HG03196 (cell line): ENCODE results near the gene MCF2L2.

Experiments
- ATAC-seq: cut with Tn5 transposase; IDR thresholded peaks from one replicate; pipeline ENCODE4 v1.9.1; 2021; ENCODE audit not compliant: unreplicated experiment

The MCF2L2 gene

DNA sequence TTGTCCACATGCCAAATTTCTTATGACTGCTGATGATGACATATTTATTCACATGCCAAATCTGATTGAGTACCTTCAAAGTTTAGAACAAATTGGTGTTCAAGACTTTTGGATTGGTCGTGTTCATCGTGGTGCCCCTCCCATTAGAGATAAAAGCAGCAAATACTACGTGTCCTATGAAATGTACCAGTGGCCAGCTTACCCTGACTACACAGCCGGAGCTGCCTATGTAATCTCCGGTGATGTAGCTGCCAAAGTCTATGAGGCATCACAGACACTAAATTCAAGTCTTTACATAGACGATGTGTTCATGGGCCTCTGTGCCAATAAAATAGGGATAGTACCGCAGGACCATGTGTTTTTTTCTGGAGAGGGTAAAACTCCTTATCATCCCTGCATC, 158.1 kb downstream of the MCF2L2 start:
- ATAC-seq = no peak

DNA sequence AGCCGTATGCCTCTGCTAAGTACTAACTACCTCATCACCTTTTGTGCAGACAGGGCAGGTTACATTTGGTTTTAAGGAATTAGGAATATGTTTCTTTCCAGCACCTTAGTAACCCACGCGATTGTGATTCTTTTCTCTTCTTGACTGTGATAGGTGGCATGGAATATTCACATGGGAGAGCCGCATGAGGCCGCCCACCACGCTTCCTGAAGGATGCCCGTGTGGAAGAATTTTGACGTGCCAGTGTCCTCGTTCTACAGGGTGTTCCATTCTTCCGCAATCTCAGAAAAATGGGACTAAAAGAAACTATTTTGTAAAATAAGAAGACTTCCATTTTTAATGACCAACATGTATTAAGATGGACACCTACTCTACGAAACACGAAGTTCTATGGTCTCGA, 159.1 kb downstream of the MCF2L2 start:
- no peak for ATAC-seq

DNA sequence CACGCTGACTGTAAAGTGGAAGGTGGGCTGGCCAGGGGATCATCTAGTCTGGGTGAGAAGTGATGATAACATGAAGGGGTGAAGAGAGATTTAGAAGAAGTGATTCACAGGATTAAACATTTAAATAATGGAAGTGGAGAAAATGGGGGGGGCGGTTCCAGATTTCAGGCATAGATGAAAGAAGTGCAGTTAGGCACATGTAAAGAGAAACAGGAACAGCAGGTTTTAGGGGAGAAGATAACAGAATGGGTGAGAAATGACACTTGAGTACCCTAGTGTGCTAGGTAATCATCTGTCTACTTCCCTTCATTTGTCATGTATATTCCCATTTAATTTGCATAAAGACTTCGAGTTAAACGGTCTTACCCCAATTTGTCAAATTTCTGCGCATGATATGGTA, 160.1 kb downstream of the MCF2L2 start:
- ATAC-seq = no peak

DNA sequence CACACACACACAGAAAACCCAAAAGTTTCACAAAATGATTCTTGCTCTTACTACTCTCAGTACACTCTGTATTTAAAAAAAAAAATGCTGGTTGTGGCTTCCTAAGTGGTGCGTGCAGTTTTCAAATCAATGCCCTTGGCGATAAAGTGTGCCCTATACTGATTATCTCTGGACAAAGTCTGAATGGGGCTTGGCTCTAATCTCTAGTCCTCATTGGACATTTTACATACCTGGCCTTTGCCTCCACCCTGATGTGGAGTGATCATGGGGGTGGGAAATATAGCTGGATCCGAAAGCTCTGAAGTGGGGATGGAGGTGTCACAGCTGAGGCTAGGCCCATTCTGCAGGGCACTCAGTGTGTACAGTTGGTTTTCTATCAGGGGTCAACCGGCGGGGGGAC, 161.3 kb downstream of the MCF2L2 start:
- no peak for ATAC-seq

DNA sequence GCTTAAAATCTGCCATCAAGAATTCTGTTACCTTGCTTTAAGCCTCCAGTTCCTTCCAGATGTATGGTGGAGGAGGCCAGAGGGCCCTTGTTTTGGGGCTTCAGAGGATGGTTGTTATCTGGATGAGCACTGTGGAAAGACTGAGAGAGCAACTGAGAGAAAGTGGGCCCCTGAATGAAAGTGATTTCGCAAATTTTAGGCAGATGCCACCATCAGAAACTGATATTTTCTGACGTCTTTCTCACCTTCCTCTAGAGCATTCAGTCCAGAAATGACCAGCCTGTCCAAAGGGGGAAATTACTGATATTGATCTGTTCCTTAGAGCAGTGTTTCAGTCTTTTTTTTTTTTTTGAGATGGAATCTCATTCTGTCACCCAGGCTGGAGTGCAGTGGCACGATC, 162.0 kb downstream of the MCF2L2 start:
- no peak for ATAC-seq

DNA sequence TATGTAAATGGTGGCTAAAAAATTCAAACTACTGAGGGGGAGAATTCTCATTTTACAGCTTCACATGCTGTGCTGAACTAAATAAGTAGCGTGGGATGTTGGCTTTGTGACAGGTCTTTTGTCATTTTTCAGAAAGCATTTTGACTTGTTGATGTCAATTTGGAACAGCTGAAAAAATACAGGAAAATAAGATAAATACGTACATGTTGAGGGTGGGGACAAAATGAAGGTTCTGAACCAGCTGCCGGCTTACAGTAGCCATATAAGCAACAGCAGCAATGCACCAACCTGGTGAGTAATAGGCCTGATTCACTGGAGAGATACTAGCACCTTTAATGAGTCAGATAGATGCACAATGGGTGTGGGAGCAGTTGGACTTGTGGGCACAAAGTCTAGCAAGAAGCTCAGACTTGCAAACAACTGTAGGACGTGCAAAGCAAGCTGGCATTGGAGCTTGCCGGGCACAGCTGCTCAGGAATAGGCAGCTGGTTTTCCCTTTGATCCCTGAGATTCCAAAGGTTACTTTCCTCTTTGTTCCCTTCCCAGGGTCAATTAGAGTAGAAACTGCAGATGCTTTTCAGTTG, 162.5 kb downstream of the MCF2L2 start:
- ATAC-seq = no peak

DNA sequence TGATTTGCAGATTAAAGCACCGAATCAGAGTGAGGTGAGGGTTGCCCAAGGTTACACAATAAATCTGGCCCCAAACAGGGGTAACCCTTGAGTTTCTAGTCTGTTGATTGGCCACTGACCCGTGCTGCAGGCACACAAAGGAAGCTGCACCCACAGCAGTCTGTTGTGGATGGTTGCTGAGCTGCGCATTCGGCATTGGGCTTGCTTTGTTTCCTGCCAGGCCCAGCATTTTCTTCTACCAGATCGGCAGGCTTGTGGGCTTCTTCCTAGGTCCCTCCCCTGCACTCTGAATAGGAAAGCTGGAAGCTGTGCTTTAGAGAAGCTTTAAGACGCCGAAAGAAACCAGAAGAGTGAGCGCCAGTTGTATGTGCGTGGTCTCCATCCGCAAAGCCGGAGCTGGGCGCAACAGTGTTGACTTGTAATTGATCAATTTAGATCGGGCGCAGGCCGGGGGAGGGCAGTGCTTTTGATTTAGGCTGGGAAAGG, 163.2 kb downstream of the MCF2L2 start:
- ATAC-seq = no peak

DNA sequence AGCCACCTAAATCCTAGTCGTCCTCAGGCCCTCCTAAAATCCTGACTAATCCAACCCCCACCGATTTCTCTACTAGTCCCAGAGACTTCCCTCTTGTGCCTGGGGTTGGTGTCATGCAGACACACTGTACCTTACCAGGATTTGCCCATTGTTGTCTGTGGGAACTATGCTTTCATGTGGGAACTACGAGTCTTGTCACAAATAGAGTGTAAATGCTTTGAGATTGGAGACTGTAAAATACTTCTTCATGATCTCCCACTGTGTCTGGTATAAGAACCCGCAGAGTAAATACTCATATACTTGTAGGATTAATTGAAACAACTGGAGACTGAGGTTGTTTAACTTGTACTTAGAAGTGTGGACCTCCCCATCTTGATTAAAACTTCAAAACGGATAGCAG, 164.2 kb downstream of the MCF2L2 start:
- ATAC-seq = no peak

DNA sequence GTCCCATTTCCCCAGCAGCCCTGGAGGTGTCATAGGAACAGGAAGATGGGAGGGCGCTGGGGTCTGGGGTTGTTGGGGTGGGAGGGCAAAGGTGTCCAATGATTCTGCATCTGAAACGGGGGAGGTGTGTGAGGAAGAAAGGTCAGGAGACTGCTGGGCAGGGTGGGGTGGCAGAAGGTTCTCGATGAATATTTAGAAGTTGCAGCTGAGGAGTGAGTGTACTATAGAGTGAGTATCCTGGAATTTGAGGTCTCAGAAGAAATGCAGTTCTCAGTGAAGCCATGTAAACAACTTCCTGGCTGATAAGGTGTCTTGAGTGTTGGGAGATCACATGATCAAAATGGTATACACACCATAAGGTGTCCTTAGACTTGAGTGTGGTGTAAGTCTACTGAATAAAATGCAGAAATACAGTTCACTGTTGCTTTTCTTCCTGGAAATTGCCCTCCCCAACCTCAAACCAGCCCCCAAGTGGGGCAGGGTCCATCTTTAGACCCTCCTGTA, 165.5 kb downstream of the MCF2L2 start:
- no peak for ATAC-seq

DNA sequence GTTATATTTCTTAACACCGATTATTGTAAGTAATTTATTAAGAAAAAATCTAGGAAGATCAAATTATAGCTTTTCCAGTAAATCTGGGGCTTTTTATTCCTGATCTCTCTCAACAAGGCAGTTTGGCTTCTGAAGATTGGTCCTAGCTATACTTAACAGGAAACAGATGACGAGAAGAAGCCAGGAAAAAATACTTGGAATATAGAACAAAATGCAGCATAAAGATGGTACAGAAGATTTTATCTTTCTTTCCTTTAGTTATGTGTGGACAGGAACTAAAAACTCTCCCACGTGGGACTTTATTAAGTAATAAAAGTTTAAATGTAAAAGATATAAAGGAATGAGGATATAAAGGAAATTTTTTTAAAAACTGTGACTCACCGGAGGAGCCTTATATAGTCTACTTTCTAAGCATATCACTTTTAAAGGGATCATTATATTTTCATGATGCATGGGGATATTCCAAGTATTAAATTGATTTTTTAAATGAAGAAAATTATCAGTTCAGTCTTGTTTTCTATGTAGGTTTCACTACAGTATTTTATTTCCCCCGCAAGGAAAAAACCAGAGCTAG, 167.2 kb downstream of the MCF2L2 start:
- ATAC-seq = no peak

DNA sequence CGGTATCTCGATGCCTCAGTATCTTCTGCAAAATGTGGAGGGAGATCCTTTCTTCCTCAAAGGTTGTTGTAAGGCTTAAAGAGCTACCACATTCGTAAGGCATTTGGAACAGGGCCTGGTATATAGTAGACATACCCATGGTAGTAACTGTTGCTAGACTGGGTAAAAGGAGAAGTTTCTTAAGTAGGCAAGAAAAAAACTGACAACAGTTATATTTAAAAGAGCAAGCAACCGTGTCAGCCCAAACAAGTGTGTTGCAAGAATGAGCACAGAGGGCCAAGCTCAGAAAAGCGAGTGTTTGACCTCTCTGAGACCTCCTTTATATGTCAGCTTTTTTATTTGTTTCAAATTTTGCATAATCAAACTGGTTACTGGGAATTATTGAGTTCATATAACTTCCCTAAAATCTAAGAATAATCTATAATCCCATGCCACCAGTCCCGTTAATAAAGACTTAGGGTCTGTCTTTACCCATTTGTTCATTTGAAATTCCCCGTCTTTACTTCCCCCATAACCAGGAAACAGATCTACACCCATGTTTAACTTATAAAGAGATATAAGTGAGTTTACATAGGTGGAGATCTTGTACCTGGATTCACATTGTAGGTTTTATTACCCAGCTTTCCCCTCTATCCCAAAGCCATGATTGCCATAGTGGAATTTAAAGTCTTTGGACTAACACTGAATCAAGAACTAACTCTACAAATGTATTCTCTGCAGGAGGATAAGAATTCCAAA, 168.1 kb downstream of the MCF2L2 start:
- no peak for ATAC-seq

DNA sequence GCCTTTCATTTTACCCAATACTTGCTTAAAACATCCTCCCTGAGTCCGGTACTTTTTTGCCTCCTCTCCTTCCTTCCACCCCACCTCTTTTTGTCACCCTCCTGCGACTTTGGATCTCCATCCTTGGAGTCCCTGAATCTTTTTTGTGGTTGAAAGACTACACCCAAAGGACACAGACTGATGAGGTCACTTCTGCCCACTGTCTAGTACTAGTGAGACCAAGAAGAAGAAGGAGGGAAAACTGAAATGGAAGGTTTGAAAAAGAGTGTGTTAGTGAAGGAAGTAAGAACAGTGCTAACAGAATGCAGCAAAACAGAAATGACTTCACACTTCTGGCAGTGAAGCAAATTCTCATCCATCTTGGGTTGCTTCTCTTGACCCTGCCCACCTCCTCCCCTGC, 168.8 kb downstream of the MCF2L2 start:
- no peak for ATAC-seq

DNA sequence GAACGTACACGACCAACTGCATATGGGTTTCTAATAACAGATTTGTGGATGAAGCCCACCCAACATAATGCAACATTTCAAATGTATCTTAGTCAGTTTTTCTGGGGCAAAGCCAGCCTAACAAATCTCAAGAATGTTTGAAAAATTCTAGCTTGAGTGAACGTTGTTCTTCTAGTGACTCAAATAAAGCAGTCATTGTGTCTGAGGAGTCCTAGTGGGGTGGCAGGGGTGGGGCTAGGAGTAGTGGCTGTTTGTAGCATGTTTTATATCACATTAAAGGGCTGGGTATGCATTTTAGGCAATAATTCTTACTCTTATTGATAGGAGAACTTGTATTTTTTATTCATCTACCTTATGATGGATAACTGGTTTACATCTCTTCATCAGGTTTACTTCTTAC, 169.3 kb downstream of the MCF2L2 start:
- no peak for ATAC-seq

DNA sequence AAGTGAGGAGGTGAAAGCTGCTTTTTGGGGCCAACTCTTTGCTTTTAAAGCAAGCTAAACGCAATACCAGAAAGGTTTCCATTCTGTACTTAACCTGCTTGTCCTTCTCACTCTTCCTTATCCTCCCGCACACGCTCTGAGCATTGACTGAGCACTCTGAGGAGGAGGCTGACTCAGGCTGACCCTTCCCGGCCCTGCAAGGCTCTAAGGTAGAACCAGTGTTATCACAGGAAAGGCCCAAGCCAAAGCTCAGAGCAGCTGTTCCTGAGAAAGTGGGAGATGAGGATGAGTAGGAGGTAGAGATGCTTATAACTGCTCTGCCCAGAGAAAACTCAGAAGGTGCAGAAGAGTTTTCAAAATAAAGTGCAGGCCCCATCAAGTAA, 173.1 kb downstream of the MCF2L2 start:
- no peak for ATAC-seq

DNA sequence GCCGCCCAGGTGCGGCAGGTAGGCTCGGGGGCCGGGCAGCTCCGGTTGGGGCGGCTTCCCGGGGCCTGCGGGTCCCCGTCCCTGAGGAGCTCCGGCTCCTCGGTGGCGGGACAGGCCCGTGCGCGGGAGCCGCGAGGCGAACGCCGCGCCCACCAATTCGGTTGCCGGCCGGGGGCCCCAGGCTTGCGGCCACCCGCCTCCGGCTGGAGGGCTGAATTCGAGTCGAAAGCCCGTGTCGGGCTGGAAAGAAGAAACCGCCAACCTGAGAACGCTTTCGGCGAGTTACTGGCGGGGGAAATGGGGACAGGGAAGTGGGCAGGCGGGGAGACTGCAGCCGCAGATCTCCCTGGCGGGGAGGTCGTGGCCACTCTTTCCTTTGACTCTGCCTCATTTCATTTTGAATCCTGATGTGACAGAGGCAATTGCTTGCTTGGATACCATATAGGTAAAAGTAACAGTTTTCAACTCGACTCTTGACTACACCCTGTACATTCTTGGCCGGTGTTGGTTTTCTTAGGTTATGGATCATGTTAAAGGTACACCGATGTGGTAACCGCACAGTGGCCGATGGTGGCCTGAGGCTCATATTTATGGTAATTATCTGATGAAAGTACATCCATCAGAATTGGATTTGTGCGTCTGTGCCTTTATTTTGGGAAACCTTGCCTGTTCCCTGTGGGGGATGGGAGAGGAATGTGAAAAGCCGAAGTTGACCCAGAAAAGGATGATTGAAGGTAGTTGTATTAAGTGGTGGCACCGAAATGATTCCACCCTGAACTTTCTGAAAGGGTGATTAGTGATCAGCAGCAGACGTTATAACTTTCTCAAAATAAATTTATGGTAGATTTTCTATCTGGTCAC, 173.7 kb downstream of the MCF2L2 start:
- ATAC-seq = no peak

DNA sequence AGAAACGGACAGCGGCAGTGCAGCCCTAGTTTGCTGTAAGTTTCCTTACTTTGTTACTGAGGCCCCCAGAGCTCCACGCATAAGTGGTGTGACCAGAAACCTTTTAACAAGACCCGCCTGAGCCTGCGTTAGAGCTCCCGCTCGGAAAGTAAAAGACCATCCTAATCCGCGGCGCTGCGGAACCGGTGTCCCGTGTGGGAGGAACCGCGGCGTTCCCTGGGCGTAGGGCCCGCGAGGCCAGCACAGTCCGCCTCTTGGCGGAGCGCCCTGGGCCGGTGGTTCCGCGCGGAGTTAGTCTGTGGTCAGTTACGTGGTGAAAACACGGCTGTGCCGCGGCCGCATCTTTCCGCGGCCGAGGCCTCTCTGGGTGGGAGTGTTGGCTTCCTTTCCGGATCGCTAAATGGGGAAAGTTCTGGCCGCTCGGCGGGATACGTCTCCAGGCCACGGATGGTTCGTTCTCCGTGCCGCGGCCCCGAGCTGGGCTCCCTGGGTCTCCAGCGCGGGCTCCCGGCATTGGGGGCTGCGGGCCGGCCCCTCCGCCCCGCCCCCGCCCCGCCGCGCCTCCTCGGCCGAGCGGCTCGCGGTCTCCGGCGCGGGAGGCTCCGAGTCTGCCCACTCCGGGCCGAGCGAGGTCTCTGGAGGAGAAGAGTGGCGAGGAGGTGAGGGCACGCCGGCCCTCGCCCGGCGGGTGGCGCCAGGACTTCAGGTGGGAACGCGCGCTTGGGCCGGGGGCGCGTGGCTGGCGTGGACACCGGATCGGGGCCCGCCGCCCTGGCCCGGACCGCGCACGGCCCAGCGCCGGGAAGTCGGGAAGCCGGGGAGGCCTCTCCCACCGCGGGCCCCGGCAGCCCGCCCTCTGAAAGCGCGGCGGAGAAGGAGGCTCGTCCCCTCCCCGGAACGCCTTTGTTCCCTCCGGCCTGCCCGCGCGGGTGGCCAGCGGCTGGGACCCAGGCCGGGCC, 174.6 kb downstream of the MCF2L2 start:
- ATAC-seq = no peak

DNA sequence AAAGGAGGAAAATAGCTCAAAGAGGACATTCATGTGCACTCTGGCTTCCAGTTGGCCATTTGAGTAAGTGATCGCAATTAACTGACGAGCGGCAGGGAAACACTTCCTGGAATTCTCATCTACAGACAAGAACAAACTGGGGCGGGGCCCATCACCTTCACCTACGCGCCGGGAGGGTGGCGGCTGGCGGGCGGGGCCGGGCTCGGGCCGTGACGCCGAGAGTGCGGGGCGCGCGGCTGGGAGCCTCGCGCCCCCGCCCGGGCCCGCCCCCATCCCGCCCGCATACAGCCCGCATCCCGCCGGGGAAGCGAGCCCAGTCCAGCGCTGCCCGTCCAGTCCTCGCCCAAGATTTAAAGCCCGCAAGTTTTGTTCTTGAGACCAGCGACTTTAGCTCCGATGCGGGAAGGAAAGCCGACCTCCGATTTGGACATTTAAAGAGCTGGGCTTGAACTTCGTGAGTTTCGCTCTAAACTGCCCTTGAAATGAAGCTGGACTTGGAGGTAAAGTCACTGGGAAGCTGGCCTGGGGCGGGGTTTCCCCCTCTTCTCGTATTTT, 175.4 kb downstream of the MCF2L2 start, which contains the start of gene B3GNT5:
Gene B3GNT5, plus strand, starts transcription at position 281 of the 555 bp plus-strand sequence. CDS start 16,546 bp downstream, outside the sequence.
- no peak for ATAC-seq

DNA sequence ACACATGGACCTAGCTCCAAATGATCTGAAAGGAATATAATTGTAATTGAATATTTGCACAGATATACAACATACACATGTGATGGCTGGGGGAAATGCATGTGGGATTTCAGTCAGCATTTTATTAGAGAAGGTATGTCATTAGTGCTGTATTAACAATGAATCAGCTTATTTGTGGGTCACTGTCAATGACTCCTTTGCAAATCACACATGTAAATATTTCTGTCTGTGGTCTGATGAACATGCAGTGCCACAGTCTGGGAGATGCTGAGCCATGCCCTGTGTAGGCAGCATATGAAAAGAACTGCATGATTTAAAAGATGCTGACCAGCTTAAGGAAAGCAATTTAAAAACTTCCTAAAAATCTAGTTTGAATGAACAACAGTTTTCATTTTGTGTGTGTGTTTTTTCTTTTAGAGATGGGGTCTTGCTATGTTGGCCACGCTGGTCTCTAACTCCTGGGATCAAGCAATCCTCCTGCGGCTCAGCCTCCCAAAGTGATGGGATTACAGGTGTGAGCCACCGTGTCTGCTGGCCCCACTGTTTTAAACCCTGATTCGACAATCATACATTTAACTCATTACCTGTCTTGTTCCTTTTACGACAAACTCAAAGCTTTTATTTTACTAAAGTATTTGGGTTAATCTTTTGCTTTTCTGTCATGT, 176.2 kb downstream of the MCF2L2 start:
- no peak for ATAC-seq

DNA sequence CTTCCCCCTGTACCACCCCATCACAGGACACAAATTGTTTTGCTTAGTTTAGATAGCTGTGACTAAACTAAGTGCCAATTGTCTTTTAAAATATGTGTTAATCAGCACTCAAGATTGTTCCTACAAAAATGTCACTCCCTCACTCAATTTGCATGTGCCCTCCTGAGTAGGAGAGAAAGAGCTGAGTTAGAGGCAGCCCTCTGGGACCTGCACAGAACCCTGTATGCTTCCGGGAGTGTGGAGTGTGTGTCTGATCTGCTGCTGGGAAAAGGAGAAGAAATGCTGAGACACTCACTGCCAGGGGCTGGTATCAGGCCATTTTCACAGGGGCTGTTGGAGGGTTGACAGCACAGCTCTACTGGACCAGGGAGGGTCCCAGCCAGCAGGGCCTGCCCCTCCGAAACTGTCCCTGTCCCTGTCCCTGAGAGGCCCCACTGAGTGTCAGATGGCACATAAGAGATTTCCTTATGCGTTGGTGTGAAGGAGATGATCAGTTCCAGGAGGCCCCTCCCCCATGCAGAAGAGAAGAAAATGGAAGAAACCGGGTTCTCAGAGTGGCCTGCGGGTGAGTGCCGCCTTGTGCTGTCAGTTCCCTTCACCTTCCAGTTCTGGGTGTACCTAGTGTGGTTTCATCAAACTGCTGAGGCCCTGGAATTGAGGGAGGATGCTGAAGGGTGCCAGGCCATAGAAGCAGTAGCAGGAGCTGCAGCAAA, 179.3 kb downstream of the MCF2L2 start:
- ATAC-seq = no peak
